GM12878 (cell line): ENCODE results near the gene ZFP64. TPM values are rescaled to one million over a fixed set of nuclear protein-coding genes. Genes with fewer than 3 reads are reported as not detected.

Experiments used
- ATAC-seq: fragments of 200-7000 bp; cut with Tn5 transposase; 3 replicates; pipeline ENCODE4 v1.9.1; 2020; ENCODE audit warnings: mild to moderate bottlenecking, moderate library complexity
- BruUV-seq: library from RNA; stranded (reverse); fragments of 400-500 nt; replicated peaks from 2 replicates; lab custom pipeline; 2021; lab: Mats Ljungman, UMichigan
- CTCF ChIA-PET: fragments of 300-600 bp; sonication (Branson Sonifier 250); formaldehyde crosslinking; extraction: SDS; loops from one replicate; lab custom pipeline; 2021; ENCODE audit warnings: inconsistent platforms; lab: Yijun Ruan, JAX
- POLR2A ChIA-PET: fragments of 350-600 bp; formaldehyde crosslinking; extraction: SDS; loops from one replicate; lab custom pipeline; 2021; ENCODE audit warnings: inconsistent platforms; lab: Charles Lee
- RAD21 ChIA-PET: fragments of 300-600 bp; sonication (Branson Sonifier 250); formaldehyde crosslinking; loops from one replicate; lab custom pipeline; 2023; ENCODE audit warnings: antibody characterized with exemption; ENCODE audit not compliant: unreplicated experiment; lab: Charles Lee
- SMC1A ChIA-PET: fragments of 300-600 bp; sonication (Branson Sonifier 250); formaldehyde crosslinking; loops from one replicate; lab custom pipeline; 2023; ENCODE audit not compliant: unreplicated experiment, uncharacterized antibody; lab: Charles Lee
- DNase-seq: peaks from one replicate; pipeline ENCODE4 v3.0.0-alpha.2; 2011; ENCODE audit warnings: low read depth, low spot score
- FAIRE-seq: peaks from 3 replicates; lab custom pipeline; 2011; peaks lifted over from hg19 to GRCh38; lab: Jason Lieb, UNC
- H2AFZ ChIP-seq: 2 replicates; pipeline ENCODE4 v1.6.0; 2011; ENCODE audit warnings: low read depth, low read length, control low read depth; ENCODE audit not compliant: control insufficient read depth
- H3K27ac ChIP-seq: 2 replicates; pipeline ENCODE4 v1.5.1; 2011; ENCODE audit warnings: control low read depth; ENCODE audit not compliant: control insufficient read depth, insufficient read depth
- H3K27me3 ChIP-seq, 2 experiments: replicated peaks in 1 of 2; 2 replicates each; pipeline versions ENCODE4 v1.6.0 to v1.6.1; 2011; ENCODE audit warnings: low read length in 1 of 2; ENCODE audit not compliant: control insufficient read depth in 2 of 2, insufficient read depth in 2 of 2
- H3K36me3 ChIP-seq, 2 experiments: 2 replicates each; pipeline ENCODE4 v1.5.1; 2011; ENCODE audit warnings: low read length in 1 of 2; ENCODE audit not compliant: control insufficient read depth in 2 of 2, insufficient read depth in 2 of 2
- H3K4me1 ChIP-seq: 2 replicates; pipeline ENCODE4 v1.6.1; 2011; ENCODE audit warnings: mild to moderate bottlenecking, low read length, moderate library complexity, mixed read lengths; ENCODE audit not compliant: control insufficient read depth, insufficient read depth
- H3K4me2 ChIP-seq: 2 replicates; pipeline ENCODE4 v1.6.0; 2011; ENCODE audit warnings: control low read depth; ENCODE audit not compliant: control insufficient read depth, insufficient read depth
- H3K4me3 ChIP-seq: fragments of 200-600 bp; sonication (generic); 2 replicates; pipeline ENCODE4 v1.5.1; 2016
- H3K79me2 ChIP-seq: 2 replicates; pipeline ENCODE4 v1.6.0; 2011; ENCODE audit warnings: low read length; ENCODE audit not compliant: control insufficient read depth, insufficient read depth
- H3K9ac ChIP-seq: 2 replicates; pipeline ENCODE4 v1.8.0; 2011; ENCODE audit warnings: low read length, control low read depth, mixed read lengths; ENCODE audit not compliant: control insufficient read depth, insufficient read depth
- H3K9me3 ChIP-seq: replicated peaks from 3 replicates; pipeline ENCODE4 v1.5.1; 2011; ENCODE audit warnings: mild to moderate bottlenecking, low read length; ENCODE audit not compliant: control insufficient read depth, insufficient read depth
- H4K20me1 ChIP-seq: 2 replicates; pipeline ENCODE4 v1.6.0; 2011; ENCODE audit not compliant: control insufficient read depth, insufficient read depth
- ATF3 ChIP-seq: IDR thresholded peaks from 2 replicates; pipeline ENCODE4 v1.6.1; 2011; ENCODE audit warnings: low read depth, mild to moderate bottlenecking, low read length, moderate library complexity, borderline replicate concordance; ENCODE audit errors: extremely low read depth
- CHD4 ChIP-seq: fragments of 200-600 bp; sonication (generic); IDR thresholded peaks from 2 replicates; pipeline ENCODE4 v1.6.1; 2016; ENCODE audit warnings: mild to moderate bottlenecking
- CREB1 ChIP-seq: IDR thresholded peaks from 2 replicates; pipeline ENCODE4 v1.6.1; 2012; ENCODE audit warnings: low read depth, mild to moderate bottlenecking, inconsistent platforms
- EP300 ChIP-seq, 2 experiments: fragments of 150-350 bp in 1 of 2; IDR thresholded peaks; 2 replicates each; pipeline ENCODE4 v1.6.1; 2011 to 2012; ENCODE audit warnings: low read depth in 2 of 2, low read length in 2 of 2, borderline replicate concordance in 1 of 2, improper control_type of control experiment in 1 of 2, inconsistent platforms in 1 of 2; ENCODE audit not compliant: control insufficient read depth in 1 of 2
- FOXM1 ChIP-seq: IDR thresholded peaks from 2 replicates; pipeline ENCODE4 v1.6.1; 2012; ENCODE audit warnings: low read depth, mild to moderate bottlenecking, inconsistent platforms, low read length, moderate library complexity
- NFXL1 ChIP-seq: fragments of 450-650 bp; IDR thresholded peaks from 2 replicates; pipeline ENCODE4 v1.6.1; 2017; ENCODE audit warnings: antibody characterized with exemption, mild to moderate bottlenecking, borderline replicate concordance
- RAD21 ChIP-seq: IDR thresholded peaks from 2 replicates; pipeline ENCODE4 v1.6.1; 2011; ENCODE audit warnings: mild to moderate bottlenecking, low read depth, low read length, moderate library complexity; ENCODE audit not compliant: insufficient read depth
- RAD51 ChIP-seq: fragments of 450-650 bp; IDR thresholded peaks from 2 replicates; pipeline ENCODE4 v1.6.1; 2016; ENCODE audit warnings: moderate library complexity, mild to moderate bottlenecking, inconsistent platforms
- SKIL ChIP-seq: fragments of 450-650 bp; IDR thresholded peaks from 2 replicates; pipeline ENCODE4 v1.6.1; 2017; ENCODE audit warnings: mild to moderate bottlenecking, low read depth, inconsistent platforms; ENCODE audit not compliant: poor library complexity, severe bottlenecking
- ZNF622 ChIP-seq: fragments of 450-650 bp; IDR thresholded peaks from 2 replicates; pipeline ENCODE4 v1.6.1; 2017; ENCODE audit warnings: mild to moderate bottlenecking, inconsistent platforms
- WGBS: methylation state at CpG from one replicate; pipeline ENCODE4 v1.1.6; 2016; ENCODE audit warnings: low lambda C conversion rate; ENCODE audit not compliant: insufficient replicate concordance, insufficient coverage; ENCODE audit errors: missing lambda C conversion rate; 5-methylcytosine and 5-hydroxymethylcytosine counted together
- in situ Hi-C: fragments of 300-500 bp; cut with MboI; formaldehyde crosslinking; loops from 9 replicates; pipeline ENCODE4 v1.14.3; 2018; ENCODE audit warnings: mixed read lengths
- intact Hi-C: fragments of 100-400 bp; cut with micrococcal nuclease; formaldehyde crosslinking; loops from one replicate; pipeline ENCODE4 v1.14.2; 2022; ENCODE audit not compliant: unreplicated experiment
- polyA plus RNA-seq, 11 experiments: library from polyadenylated mRNA; depleted of rRNA in 4 of 11; unstranded in 6 of 11; stranded (reverse) in 5 of 11; fragments of >200 nt; fragmentation: Nextera tagmentation in 4 of 11; fragmentation: Illumina TruSeq in 1 of 11; extraction: Ambion mirVana in 4 of 11; extraction: Trizol in 1 of 11; gene quantifications; 1 replicate in 1 of 11; 2 replicates in 10 of 11; pipeline versions ENCODE4 v1.2.1 to v1.2.3, GENCODE V29; 2011 to 2016; ENCODE audit warnings: inconsistent platforms in 2 of 11, missing spikeins in 2 of 11, low read depth in 1 of 11
- total RNA-seq, 4 experiments: library from RNA; depleted of rRNA in 3 of 4; stranded (reverse); fragments of >200 nt in 3 of 4; fragmentation: Illumina TruSeq in 1 of 4; extraction: Trizol in 1 of 4; gene quantifications; 2 replicates each; pipeline versions ENCODE4 v1.2.1 to v1.2.3, GENCODE V29; 2013 to 2021
- TF ChIP-seq, protein P1 (sequence below): fragments of 450-650 bp; IDR thresholded peaks from 2 replicates; pipeline ENCODE4 v1.6.1; 2016; ENCODE audit warnings: mild to moderate bottlenecking, moderate library complexity, borderline replicate concordance

Gene ZFP64
- total and polyA plus RNA-seq, 10 of the 15 experiments (the other 5 are each of a cell fraction or from before 2014, with no cell fraction given): 2.3 to 21.8 (median 11.8) TPM

GRCh38 chr20:52190437-52191131, 995 bp downstream of the ZFP64 start (continued):
- TF ChIP-seq NFXL1: no peak

DNA sequence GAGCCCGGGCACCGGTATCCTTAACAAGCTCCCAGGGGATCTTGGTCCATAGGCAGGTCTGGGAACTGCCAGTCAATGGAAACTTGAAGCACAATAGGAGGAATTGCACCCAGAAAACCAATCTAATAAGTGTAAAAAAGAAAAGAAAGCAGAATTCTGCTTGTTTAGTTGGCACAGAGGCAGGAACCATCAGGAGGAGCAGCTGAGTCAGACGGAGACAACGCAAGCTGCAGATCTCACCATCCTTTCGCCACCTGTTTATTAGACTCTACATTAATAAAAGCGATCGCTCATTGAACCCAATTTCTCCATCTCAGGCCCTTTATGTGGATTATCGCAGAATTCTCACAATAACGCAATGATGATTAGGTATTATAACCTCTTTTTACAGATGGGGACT, 9.8 kb downstream of the ZFP64 start:
- Histone ChIP-seq H3K9me3 (peaks cover 8% of the 10 kb centered on the region; the same call in 2 of the 3 replicates), H2AFZ (no peak overlapping the region), H3K79me2 (peaks cover 6% of the 10 kb centered on the region), H3K4me3 (no peak overlapping the region), H3K4me2 (no peak overlapping the region), H3K9ac (no peak overlapping the region), H3K27me3 (no peaks in the 10 kb centered on the region), H3K27ac (no peak overlapping the region), H3K4me1 (peaks cover 34% of the 10 kb centered on the region), H3K36me3 (peaks cover 0 to 25% of the 10 kb centered on the region in 2 experiments; a peak in 3 of 4 replicates), H4K20me1 (no peaks in the 10 kb centered on the region)
- in situ Hi-C loops: loop anchor here (25.0 kb wide), 2 partner anchors 1369 to 1556 kb away; no protein-coding TSS in a partner anchor
- DNase-seq (no peak), FAIRE-seq (no peak), ATAC-seq (no peak)
- CTCF ChIA-PET: interaction anchor here (1.3 to 2.0 kb wide), 2 partner anchors 9 to 14 kb away, joined by 5 to 18 read pairs; partner anchors contain the start of gene ZFP64
- POLR2A ChIA-PET: interaction anchor here (4.6 kb wide), 1 partner anchor 9 kb away, joined by 40 read pairs; the partner anchor contains the start of gene ZFP64
- SMC1A ChIA-PET: interaction anchor here (0.7 to 1.8 kb wide), 4 partner anchors 8 to 49 kb away, joined by 3 to 7 read pairs (median 4); partner anchors contain the start of gene ZFP64
- intact Hi-C loops: no loop called here
- 98% methylated on average over 9 of the region's 9 CpGs for WGBS
- RAD21 ChIA-PET: interaction anchor here (4.5 kb wide), 1 partner anchor 9 kb away, joined by 42 read pairs; the partner anchor contains the start of gene ZFP64
- no TSS peak for BruUV-seq
- TF ChIP-seq RAD21: no peak
- no peak for TF ChIP-seq CHD4
- TF ChIP-seq FOXM1: no peak
- no peak for TF ChIP-seq CREB1
- TF ChIP-seq EP300 (IDR thresholded peaks at IDR 0.05; ENCODE audit: borderline replicate concordance in 1 of 2, control insufficient read depth in 1 of 2, low read depth in 2 of 2, low read length in 2 of 2): no peak
- no peak for TF ChIP-seq SKIL
- TF ChIP-seq ZNF622: no peak
- no peak for TF ChIP-seq RAD51
- TF ChIP-seq, protein P1, sequence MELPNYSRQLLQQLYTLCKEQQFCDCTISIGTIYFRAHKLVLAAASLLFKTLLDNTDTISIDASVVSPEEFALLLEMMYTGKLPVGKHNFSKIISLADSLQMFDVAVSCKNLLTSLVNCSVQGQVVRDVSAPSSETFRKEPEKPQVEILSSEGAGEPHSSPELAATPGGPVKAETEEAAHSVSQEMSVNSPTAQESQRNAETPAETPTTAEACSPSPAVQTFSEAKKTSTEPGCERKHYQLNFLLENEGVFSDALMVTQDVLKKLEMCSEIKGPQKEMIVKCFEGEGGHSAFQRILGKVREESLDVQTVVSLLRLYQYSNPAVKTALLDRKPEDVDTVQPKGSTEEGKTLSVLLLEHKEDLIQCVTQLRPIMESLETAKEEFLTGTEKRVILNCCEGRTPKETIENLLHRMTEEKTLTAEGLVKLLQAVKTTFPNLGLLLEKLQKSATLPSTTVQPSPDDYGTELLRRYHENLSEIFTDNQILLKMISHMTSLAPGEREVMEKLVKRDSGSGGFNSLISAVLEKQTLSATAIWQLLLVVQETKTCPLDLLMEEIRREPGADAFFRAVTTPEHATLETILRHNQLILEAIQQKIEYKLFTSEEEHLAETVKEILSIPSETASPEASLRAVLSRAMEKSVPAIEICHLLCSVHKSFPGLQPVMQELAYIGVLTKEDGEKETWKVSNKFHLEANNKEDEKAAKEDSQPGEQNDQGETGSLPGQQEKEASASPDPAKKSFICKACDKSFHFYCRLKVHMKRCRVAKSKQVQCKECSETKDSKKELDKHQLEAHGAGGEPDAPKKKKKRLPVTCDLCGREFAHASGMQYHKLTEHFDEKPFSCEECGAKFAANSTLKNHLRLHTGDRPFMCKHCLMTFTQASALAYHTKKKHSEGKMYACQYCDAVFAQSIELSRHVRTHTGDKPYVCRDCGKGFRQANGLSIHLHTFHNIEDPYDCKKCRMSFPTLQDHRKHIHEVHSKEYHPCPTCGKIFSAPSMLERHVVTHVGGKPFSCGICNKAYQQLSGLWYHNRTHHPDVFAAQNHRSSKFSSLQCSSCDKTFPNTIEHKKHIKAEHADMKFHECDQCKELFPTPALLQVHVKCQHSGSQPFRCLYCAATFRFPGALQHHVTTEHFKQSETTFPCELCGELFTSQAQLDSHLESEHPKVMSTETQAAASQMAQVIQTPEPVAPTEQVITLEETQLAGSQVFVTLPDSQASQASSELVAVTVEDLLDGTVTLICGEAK: no peak
- no peak for TF ChIP-seq ATF3
